NB4 (cell line): ENCODE measurements around the gene CMC1.

Experiments
- CTCF ChIP-seq: IDR thresholded peaks from one replicate; pipeline ENCODE4 v1.5.1; 2012; ENCODE audit warnings: low read depth, low read length
- POLR2A ChIP-seq: IDR thresholded peaks from 2 replicates; pipeline ENCODE4 v1.6.1; 2011; ENCODE audit warnings: mild to moderate bottlenecking; ENCODE audit not compliant: insufficient read length; ENCODE audit errors: extremely low read depth

- TF ChIP-seq CTCF (no peak), POLR2A (no peak)
Measured at GRCh38 chr3:28265641-28266040, 24.2 kb downstream of the CMC1 start.
